A549 (cell line): ENCODE measurements around the gene SLC29A4.
"Not testable (repeated sequence)": the region's sequence is repeated elsewhere in the genome, so short reads cannot be mapped to it uniquely, and the experiment has no call there.

ENCODE experiments used
- CBX2 ChIP-seq: fragments of 200-600 bp; sonication (generic); IDR thresholded peaks from 2 replicates; pipeline ENCODE4 v1.6.1; 2016; ENCODE audit warnings: low read depth, mild to moderate bottlenecking, borderline replicate concordance
- CHD2 ChIP-seq: fragments of 150-350 bp; IDR thresholded peaks from 2 replicates; pipeline ENCODE4 v1.6.1; 2014; ENCODE audit warnings: low read length; ENCODE audit not compliant: partially characterized antibody
- EHMT2 ChIP-seq: fragments of 200-600 bp; sonication (generic); IDR thresholded peaks from 2 replicates; pipeline ENCODE4 v1.6.1; 2016; ENCODE audit warnings: antibody characterized with exemption, low read depth, mild to moderate bottlenecking, moderate library complexity
- EP300 ChIP-seq, 2 experiments: fragments of >200 bp; sonication (Bioruptor Twin); formaldehyde crosslinking; IDR thresholded peaks; 2 replicates in 1 of 2; 3 replicates in 1 of 2; pipeline ENCODE4 v1.6.1; 2016 to 2017
- POLR2A ChIP-seq: IDR thresholded peaks from 2 replicates; pipeline ENCODE4 v1.6.1; 2012; ENCODE audit warnings: mild to moderate bottlenecking, low read length
- RARB ChIP-seq: fragments of 250-450 bp; sonication (Bioruptor Pico); IDR thresholded peaks from 2 replicates; pipeline ENCODE4 v1.8.0; 2021; ENCODE audit warnings: mild to moderate bottlenecking, moderate library complexity
- ZSCAN20 ChIP-seq: fragments of 250-450 bp; sonication (Bioruptor Pico); IDR thresholded peaks from 2 replicates; pipeline ENCODE4 v1.8.0; 2022; ENCODE audit warnings: mild to moderate bottlenecking, moderate library complexity
- TF ChIP-seq, protein P1 (sequence below): fragments of >200 bp; sonication (Bioruptor Twin); formaldehyde crosslinking; IDR thresholded peaks from 3 replicates; pipeline ENCODE4 v1.5.1; 2016

GRCh38 chr7:5281598-5282500 is 894 bp upstream of the SLC29A4 start:
- TF ChIP-seq, protein P1, sequence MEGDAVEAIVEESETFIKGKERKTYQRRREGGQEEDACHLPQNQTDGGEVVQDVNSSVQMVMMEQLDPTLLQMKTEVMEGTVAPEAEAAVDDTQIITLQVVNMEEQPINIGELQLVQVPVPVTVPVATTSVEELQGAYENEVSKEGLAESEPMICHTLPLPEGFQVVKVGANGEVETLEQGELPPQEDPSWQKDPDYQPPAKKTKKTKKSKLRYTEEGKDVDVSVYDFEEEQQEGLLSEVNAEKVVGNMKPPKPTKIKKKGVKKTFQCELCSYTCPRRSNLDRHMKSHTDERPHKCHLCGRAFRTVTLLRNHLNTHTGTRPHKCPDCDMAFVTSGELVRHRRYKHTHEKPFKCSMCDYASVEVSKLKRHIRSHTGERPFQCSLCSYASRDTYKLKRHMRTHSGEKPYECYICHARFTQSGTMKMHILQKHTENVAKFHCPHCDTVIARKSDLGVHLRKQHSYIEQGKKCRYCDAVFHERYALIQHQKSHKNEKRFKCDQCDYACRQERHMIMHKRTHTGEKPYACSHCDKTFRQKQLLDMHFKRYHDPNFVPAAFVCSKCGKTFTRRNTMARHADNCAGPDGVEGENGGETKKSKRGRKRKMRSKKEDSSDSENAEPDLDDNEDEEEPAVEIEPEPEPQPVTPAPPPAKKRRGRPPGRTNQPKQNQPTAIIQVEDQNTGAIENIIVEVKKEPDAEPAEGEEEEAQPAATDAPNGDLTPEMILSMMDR, result not testable (repeated sequence)
- not testable (repeated sequence) for TF ChIP-seq EHMT2; CBX2; EP300 (IDR thresholded peaks at IDR 0.05); ZSCAN20; RARB; POLR2A; CHD2
